K562 (cell line): ENCODE data around the gene IKBKE. TPM values are rescaled to one million over a fixed set of nuclear protein-coding genes. Genes with fewer than 3 reads are reported as not detected.

Source experiments
- CBX3 ChIP-seq, 2 experiments: IDR thresholded peaks; 1 replicate in 1 of 2; 2 replicates in 1 of 2; pipeline ENCODE4 v1.6.1; 2012; ENCODE audit warnings: inconsistent platforms in 2 of 2, low read length in 2 of 2, borderline replicate concordance in 1 of 2, control low read depth in 1 of 2
- CTBP1 ChIP-seq: fragments of 450-650 bp; IDR thresholded peaks from 2 replicates; pipeline ENCODE4 v1.6.1; 2016; ENCODE audit warnings: borderline replicate concordance
- ETV5 ChIP-seq: sonication (generic); formaldehyde crosslinking; IDR thresholded peaks from 2 replicates; pipeline ENCODE4 v1.4.0; 2020; ENCODE audit warnings: low read depth, mild to moderate bottlenecking, missing genetic modification reagents
- IFI16 ChIP-seq: fragments of 250-450 bp; sonication (Bioruptor Pico); IDR thresholded peaks from 2 replicates; pipeline ENCODE4 v2.1.2; 2022; ENCODE audit warnings: mild to moderate bottlenecking, inconsistent platforms
- MIER1 ChIP-seq: fragments of 450-650 bp; IDR thresholded peaks from 2 replicates; pipeline ENCODE4 v1.6.1; 2016; ENCODE audit warnings: antibody characterized with exemption, mild to moderate bottlenecking, low read depth
- NFYB ChIP-seq: IDR thresholded peaks from 2 replicates; pipeline ENCODE4 v1.6.1; 2011; ENCODE audit warnings: mild to moderate bottlenecking, moderate library complexity; ENCODE audit not compliant: insufficient read length; ENCODE audit errors: extremely low read depth
- RB1 ChIP-seq: fragments of 450-650 bp; IDR thresholded peaks from 2 replicates; pipeline ENCODE4 v1.6.1; 2017; ENCODE audit warnings: low read depth, mild to moderate bottlenecking
- TEAD4 ChIP-seq, 2 experiments: sonication (generic) in 1 of 2; formaldehyde crosslinking in 1 of 2; IDR thresholded peaks; 2 replicates each; pipeline versions ENCODE4 v1.6.1 to v1.8.0; 2012 to 2022; ENCODE audit warnings: borderline replicate concordance in 1 of 2, inconsistent platforms in 1 of 2, low read length in 1 of 2, mild to moderate bottlenecking in 1 of 2, missing genetic modification reagents in 1 of 2
- YBX1 ChIP-seq: fragments of 450-650 bp; IDR thresholded peaks from 2 replicates; pipeline ENCODE4 v1.7.1; 2016; ENCODE audit warnings: mild to moderate bottlenecking
- ZZZ3 ChIP-seq: fragments of 450-650 bp; IDR thresholded peaks from 2 replicates; pipeline ENCODE4 v1.6.1; 2016; ENCODE audit warnings: antibody characterized with exemption, mild to moderate bottlenecking, moderate library complexity
- polyA plus RNA-seq, 8 experiments: library from polyadenylated mRNA; depleted of rRNA in 4 of 8; stranded (reverse) in 5 of 8; unstranded in 3 of 8; fragments of >200 nt; fragmentation: Nextera tagmentation in 2 of 8; fragmentation: Illumina TruSeq in 1 of 8; extraction: Ambion mirVana in 2 of 8; extraction: Trizol in 1 of 8; gene quantifications; 2 replicates each; pipeline versions ENCODE4 v1.2.1 to v1.2.3, GENCODE V29; 2011 to 2014; ENCODE audit warnings: inconsistent platforms in 1 of 8, missing spikeins in 1 of 8
- total RNA-seq, 7 experiments: library from RNA; depleted of rRNA in 6 of 7; stranded (reverse); fragments of >200 nt in 6 of 7; fragmentation: Illumina TruSeq in 2 of 7; extraction: Trizol in 2 of 7; gene quantifications; 2 replicates each; pipeline versions ENCODE4 v1.2.1 to v1.2.3, GENCODE V29; 2011 to 2021; ENCODE audit warnings: low replicate concordance in 1 of 7
- TF ChIP-seq, protein P1 (sequence below), 2 experiments: fragments of 450-650 bp; IDR thresholded peaks; 2 replicates each; pipeline ENCODE4 v1.6.1; 2016; ENCODE audit warnings: mild to moderate bottlenecking in 2 of 2, borderline replicate concordance in 1 of 2, low read depth in 1 of 2, moderate library complexity in 1 of 2
- TF ChIP-seq, protein P2 (sequence below): fragments of 150-350 bp; conservative IDR thresholded peaks from 2 replicates; pipeline ENCODE4 v1.6.1; 2014; ENCODE audit warnings: low read length
- TF ChIP-seq, protein P3 (sequence below): sonication (generic); formaldehyde crosslinking; IDR thresholded peaks from 2 replicates; pipeline ENCODE4 v1.8.0; 2022; ENCODE audit warnings: missing genetic modification reagents, mild to moderate bottlenecking, moderate library complexity, borderline replicate concordance

The IKBKE gene
- total and polyA plus RNA-seq, 9 of the 15 experiments (the other 6 are each of a cell fraction or from before 2014, with no cell fraction given): 2.3 to 9.0 (median 4.8) TPM

DNA sequence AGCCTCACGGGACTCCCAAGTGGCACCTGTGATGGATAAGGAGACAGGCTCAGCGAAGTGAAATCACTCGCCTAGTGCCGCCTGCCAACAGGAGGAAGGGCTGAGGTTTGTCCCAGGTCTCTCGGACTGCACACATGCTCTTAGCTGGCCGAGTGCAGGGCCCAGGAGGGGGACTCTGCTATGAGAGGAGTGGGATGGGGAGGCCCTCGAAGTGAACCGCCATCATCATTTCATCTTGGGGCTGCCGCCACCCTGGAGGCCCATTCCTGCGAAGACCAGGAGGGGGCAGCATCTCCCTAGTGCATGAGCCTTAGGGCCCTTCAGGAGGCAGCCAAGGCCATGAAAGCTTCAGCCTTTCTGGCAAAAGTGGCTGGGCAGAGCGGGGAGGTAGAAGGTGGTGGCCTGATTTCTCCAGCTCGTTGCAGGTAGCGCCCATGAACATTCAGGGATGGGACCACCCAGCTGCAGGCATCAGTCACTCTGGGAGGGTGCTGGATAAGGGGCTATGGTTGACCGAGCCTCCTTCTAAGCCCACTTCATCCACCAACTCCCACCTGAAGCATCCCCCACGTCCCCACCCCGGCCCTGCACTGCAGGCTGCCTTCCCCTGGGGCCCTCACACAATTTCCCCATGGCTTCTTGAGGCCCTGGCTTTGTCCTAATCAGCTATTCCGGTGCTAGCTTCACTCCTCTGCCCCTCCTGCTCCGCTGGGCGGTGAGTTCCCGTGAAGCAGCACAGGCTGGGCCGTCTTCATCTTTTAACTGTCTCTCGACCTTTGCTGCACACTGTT is 19.9 kb downstream of the IKBKE start (continued):
- TF ChIP-seq TEAD4 (IDR thresholded peaks at IDR 0.05; ENCODE audit: low read length): no peak
- no peak for TF ChIP-seq TEAD4 (CRISPR knock-in tag; IDR thresholded peaks at IDR 0.05; ENCODE audit: borderline replicate concordance)
- TF ChIP-seq, protein P1, sequence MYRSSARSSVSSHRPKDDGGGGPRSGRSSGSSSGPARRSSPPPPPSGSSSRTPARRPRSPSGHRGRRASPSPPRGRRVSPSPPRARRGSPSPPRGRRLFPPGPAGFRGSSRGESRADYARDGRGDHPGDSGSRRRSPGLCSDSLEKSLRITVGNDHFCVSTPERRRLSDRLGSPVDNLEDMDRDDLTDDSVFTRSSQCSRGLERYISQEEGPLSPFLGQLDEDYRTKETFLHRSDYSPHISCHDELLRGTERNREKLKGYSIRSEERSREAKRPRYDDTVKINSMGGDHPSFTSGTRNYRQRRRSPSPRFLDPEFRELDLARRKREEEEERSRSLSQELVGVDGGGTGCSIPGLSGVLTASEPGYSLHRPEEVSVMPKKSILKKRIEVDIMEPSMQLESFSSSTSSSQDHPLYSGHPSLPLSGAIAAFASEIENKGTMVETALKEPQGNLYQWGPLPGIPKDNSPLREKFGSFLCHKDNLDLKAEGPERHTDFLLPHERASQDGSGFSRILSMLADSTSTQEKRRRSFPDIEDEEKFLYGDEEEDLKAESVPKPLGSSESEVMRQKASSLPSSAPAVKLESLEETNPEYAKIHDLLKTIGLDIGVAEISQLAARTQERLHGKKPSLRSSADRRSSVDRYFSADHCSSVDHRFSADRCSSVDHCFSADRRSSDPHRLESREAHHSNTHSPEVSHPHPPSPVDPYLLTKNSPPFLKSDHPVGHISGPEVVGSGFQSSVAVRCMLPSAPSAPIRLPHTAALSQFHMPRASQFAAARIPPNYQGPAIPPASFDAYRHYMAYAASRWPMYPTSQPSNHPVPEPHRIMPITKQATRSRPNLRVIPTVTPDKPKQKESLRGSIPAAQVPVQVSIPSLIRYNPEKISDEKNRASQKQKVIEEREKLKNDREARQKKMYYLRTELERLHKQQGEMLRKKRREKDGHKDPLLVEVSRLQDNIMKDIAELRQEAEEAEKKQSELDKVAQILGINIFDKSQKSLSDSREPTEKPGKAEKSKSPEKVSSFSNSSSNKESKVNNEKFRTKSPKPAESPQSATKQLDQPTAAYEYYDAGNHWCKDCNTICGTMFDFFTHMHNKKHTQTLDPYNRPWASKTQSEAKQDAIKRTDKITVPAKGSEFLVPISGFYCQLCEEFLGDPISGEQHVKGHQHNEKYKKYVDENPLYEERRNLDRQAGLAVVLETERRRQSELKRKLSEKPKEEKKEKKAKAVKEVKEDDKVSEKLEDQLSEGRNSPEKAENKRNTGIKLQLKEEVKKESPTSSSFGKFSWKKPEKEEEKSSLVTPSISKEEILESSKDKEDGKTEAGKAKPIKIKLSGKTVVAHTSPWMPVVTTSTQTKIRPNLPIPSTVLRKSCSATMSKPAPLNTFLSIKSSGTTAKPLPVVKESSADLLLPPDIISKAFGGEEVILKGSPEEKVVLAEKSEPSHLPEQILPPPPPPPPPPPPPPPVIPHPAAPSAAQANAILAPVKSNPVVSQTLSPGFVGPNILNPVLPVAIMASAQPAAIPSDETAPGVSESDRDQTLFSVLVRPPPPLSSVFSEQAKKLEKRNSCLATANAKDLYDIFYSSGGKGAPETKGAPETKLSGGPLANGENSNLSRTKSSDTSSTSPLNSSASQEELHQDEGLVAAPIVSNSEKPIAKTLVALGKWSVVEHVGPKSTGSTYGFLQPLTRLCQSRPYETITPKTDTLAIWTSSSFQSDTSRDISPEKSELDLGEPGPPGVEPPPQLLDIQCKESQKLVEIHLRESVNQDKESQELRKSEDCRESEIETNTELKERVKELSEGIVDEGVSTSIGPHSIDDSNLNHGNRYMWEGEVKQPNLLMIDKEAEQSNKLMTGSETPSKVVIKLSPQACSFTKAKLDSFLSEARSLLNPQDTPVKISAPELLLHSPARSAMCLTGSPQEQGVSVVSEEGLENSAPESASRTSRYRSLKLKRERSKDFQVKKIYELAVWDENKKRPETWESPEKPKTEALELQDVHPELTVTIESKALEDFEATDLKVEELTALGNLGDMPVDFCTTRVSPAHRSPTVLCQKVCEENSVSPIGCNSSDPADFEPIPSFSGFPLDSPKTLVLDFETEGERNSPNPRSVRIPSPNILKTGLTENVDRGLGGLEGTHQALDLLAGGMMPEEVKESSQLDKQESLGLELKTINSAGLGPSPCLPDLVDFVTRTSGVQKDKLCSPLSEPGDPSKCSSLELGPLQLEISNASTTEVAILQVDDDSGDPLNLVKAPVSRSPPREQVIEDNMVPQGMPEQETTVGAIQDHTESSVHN (IDR thresholded peaks at IDR 0.05; ENCODE audit: borderline replicate concordance in 1 of 2, low read depth in 1 of 2): no peak
- TF ChIP-seq CBX3 (IDR thresholded peaks at IDR 0.05; ENCODE audit: borderline replicate concordance in 1 of 2, low read length in 2 of 2): no peak
- TF ChIP-seq NFYB: no peak
- TF ChIP-seq, protein P2, sequence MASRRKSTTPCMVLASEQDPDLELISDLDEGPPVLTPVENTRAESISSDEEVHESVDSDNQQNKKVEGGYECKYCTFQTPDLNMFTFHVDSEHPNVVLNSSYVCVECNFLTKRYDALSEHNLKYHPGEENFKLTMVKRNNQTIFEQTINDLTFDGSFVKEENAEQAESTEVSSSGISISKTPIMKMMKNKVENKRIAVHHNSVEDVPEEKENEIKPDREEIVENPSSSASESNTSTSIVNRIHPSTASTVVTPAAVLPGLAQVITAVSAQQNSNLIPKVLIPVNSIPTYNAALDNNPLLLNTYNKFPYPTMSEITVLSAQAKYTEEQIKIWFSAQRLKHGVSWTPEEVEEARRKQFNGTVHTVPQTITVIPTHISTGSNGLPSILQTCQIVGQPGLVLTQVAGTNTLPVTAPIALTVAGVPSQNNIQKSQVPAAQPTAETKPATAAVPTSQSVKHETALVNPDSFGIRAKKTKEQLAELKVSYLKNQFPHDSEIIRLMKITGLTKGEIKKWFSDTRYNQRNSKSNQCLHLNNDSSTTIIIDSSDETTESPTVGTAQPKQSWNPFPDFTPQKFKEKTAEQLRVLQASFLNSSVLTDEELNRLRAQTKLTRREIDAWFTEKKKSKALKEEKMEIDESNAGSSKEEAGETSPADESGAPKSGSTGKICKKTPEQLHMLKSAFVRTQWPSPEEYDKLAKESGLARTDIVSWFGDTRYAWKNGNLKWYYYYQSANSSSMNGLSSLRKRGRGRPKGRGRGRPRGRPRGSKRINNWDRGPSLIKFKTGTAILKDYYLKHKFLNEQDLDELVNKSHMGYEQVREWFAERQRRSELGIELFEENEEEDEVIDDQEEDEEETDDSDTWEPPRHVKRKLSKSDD: 0 out of 2 replicates have a peak, but pooled peaks have one; percentile 58
- TF ChIP-seq, protein P3, sequence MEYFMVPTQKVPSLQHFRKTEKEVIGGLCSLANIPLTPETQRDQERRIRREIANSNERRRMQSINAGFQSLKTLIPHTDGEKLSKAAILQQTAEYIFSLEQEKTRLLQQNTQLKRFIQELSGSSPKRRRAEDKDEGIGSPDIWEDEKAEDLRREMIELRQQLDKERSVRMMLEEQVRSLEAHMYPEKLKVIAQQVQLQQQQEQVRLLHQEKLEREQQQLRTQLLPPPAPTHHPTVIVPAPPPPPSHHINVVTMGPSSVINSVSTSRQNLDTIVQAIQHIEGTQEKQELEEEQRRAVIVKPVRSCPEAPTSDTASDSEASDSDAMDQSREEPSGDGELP: peak; percentile 76
- TF ChIP-seq CTBP1: peak; percentile 72
- no peak for TF ChIP-seq ETV5 (CRISPR knock-in tag)
- no peak for TF ChIP-seq IFI16 (CRISPR knock-in tag)
- TF ChIP-seq YBX1: no peak
- TF ChIP-seq RB1: peak; percentile 93
- no peak for TF ChIP-seq MIER1
- no peak for TF ChIP-seq ZZZ3
